IMR-90 (cell line): ENCODE measurements around the gene RAB4B. TPM values are rescaled to one million over a fixed set of nuclear protein-coding genes. Genes with fewer than 3 reads are reported as not detected.

Experiments used
- ATAC-seq: fragments of 200-7000 bp; cut with Tn5 transposase; 2 replicates; pipeline ENCODE4 v1.9.1; 2020; ENCODE audit warnings: low read depth, mild to moderate bottlenecking, moderate library complexity
- BruUV-seq: library from RNA; stranded (reverse); fragments of 400-500 nt; replicated peaks from 2 replicates; lab custom pipeline; 2021; lab: Mats Ljungman, UMichigan
- CTCF ChIA-PET: fragments of 300-600 bp; formaldehyde crosslinking; extraction: SDS; loops from one replicate; lab custom pipeline; 2021; ENCODE audit warnings: antibody characterized with exemption; lab: Yijun Ruan, JAX
- POLR2A ChIA-PET: fragments of 300-600 bp; sonication (Branson Sonifier 250); formaldehyde crosslinking; loops from one replicate; lab custom pipeline; 2022; ENCODE audit warnings: antibody characterized with exemption; ENCODE audit not compliant: unreplicated experiment; lab: Charles Lee
- DNase-seq: peaks from one replicate; pipeline ENCODE4 v3.0.0; 2013
- H2AFZ ChIP-seq: replicated peaks from 2 replicates; pipeline ENCODE3; 2013; ENCODE audit warnings: low read length, mild to moderate bottlenecking; ENCODE audit not compliant: poor library complexity
- H2AK5ac ChIP-seq: 2 replicates; pipeline ENCODE4 v1.6.1; 2013; ENCODE audit warnings: low read depth, low read length, inconsistent platforms
- H2AK9ac ChIP-seq: replicated peaks from 2 replicates; pipeline ENCODE3; 2013; ENCODE audit warnings: mild to moderate bottlenecking, low read depth, low read length, moderate library complexity; ENCODE audit not compliant: poor library complexity
- H2BK120ac ChIP-seq: 2 replicates; pipeline ENCODE4 v1.6.1; 2013; ENCODE audit warnings: low read depth, low read length, inconsistent platforms
- H2BK15ac ChIP-seq: 3 replicates; pipeline ENCODE4 v1.6.1; 2013; ENCODE audit warnings: low read depth, low read length, inconsistent platforms
- H2BK20ac ChIP-seq: 2 replicates; pipeline ENCODE4 v1.6.1; 2013; ENCODE audit warnings: low read depth, mild to moderate bottlenecking, inconsistent platforms, low read length, moderate library complexity
- H2BK5ac ChIP-seq: 2 replicates; pipeline ENCODE4 v1.6.1; 2013; ENCODE audit warnings: mild to moderate bottlenecking, low read depth, low read length, inconsistent platforms; ENCODE audit not compliant: poor library complexity, severe bottlenecking
- H3K14ac ChIP-seq: replicated peaks from 2 replicates; pipeline ENCODE4 v1.6.1; 2013; ENCODE audit warnings: low read depth, low read length, inconsistent platforms
- H3K18ac ChIP-seq: 2 replicates; pipeline ENCODE4 v1.6.1; 2013; ENCODE audit warnings: low read depth, low read length, control low read depth
- H3K23ac ChIP-seq: 2 replicates; pipeline ENCODE4 v1.6.1; 2013; ENCODE audit warnings: low read depth, low read length, inconsistent platforms
- H3K27ac ChIP-seq: 2 replicates; pipeline ENCODE4 v1.5.1; 2013; ENCODE audit warnings: mild to moderate bottlenecking, control low read depth, low read length; ENCODE audit not compliant: insufficient read depth
- H3K27me3 ChIP-seq: 2 replicates; pipeline ENCODE4 v1.6.1; 2013; ENCODE audit warnings: low read length; ENCODE audit not compliant: control insufficient read depth, insufficient read depth
- H3K36me3 ChIP-seq: 2 replicates; pipeline ENCODE4 v1.6.1; 2013; ENCODE audit warnings: low read length, mixed read lengths; ENCODE audit not compliant: control insufficient read depth, insufficient read depth
- H3K4ac ChIP-seq: 2 replicates; pipeline ENCODE4 v1.6.1; 2013; ENCODE audit warnings: low read depth, low read length, inconsistent platforms
- H3K4me1 ChIP-seq: 2 replicates; pipeline ENCODE4 v1.6.1; 2013; ENCODE audit warnings: low read length, mixed read lengths; ENCODE audit not compliant: control insufficient read depth, insufficient read depth
- H3K4me2 ChIP-seq: 2 replicates; pipeline ENCODE4 v1.6.1; 2013; ENCODE audit warnings: low read depth, mild to moderate bottlenecking, control low read depth, low read length, moderate library complexity
- H3K4me3 ChIP-seq: 2 replicates; pipeline ENCODE4 v1.5.1; 2013; ENCODE audit warnings: low read depth, mild to moderate bottlenecking, control low read depth, low read length, moderate library complexity; ENCODE audit not compliant: insufficient read depth
- H3K56ac ChIP-seq: 2 replicates; pipeline ENCODE4 v1.6.1; 2013; ENCODE audit warnings: low read length, inconsistent platforms; ENCODE audit not compliant: insufficient read depth; ENCODE audit errors: extremely low read depth
- H3K79me1 ChIP-seq, 2 experiments: 2 replicates each; pipeline ENCODE4 v1.6.1; 2013; ENCODE audit warnings: low read length in 2 of 2, inconsistent platforms in 1 of 2, low read depth in 1 of 2
- H3K9ac ChIP-seq: 2 replicates; pipeline ENCODE4 v1.6.1; 2013; ENCODE audit warnings: low read depth, low read length, control low read depth
- H3K9me1 ChIP-seq: 2 replicates; pipeline ENCODE4 v1.6.1; 2013; ENCODE audit warnings: low read length, inconsistent platforms; ENCODE audit not compliant: insufficient read depth
- H3K9me3 ChIP-seq: 2 replicates; pipeline ENCODE4 v1.6.1; 2013; ENCODE audit warnings: low read length; ENCODE audit not compliant: control insufficient read depth, insufficient read depth
- H4K20me1 ChIP-seq: 2 replicates; pipeline ENCODE4 v1.6.1; 2013; ENCODE audit warnings: low read length, inconsistent platforms; ENCODE audit not compliant: insufficient read depth
- H4K5ac ChIP-seq: 2 replicates; pipeline ENCODE4 v1.6.1; 2013; ENCODE audit warnings: mild to moderate bottlenecking, low read depth, low read length, control low read depth
- H4K8ac ChIP-seq, 2 experiments: 2 replicates each; pipeline ENCODE4 v1.6.1; 2013; ENCODE audit warnings: low read depth in 2 of 2, low read length in 2 of 2, control low read depth in 1 of 2, inconsistent platforms in 1 of 2
- H4K91ac ChIP-seq: 2 replicates; pipeline ENCODE4 v1.6.1; 2013; ENCODE audit warnings: low read depth, low read length, inconsistent platforms; ENCODE audit not compliant: insufficient read depth
- BHLHE40 ChIP-seq: fragments of 150-350 bp; IDR thresholded peaks from 2 replicates; pipeline ENCODE4 v1.6.1; 2016; ENCODE audit warnings: mild to moderate bottlenecking, low read depth, low read length
- CEBPB ChIP-seq: IDR thresholded peaks from 2 replicates; pipeline ENCODE4 v1.6.1; 2012; ENCODE audit warnings: low read depth, low read length, improper control_type of control experiment
- CHD1 ChIP-seq: IDR thresholded peaks from 2 replicates; pipeline ENCODE4 v1.6.1; 2012; ENCODE audit warnings: low read depth, low read length, improper control_type of control experiment
- CTCF ChIP-seq: conservative IDR thresholded peaks from 2 replicates; pipeline ENCODE4 v1.5.1; 2012; ENCODE audit warnings: mild to moderate bottlenecking, low read depth, low read length, improper control_type of control experiment
- ELK1 ChIP-seq: fragments of 150-350 bp; IDR thresholded peaks from 2 replicates; pipeline ENCODE4 v1.6.1; 2016; ENCODE audit warnings: low read depth, mild to moderate bottlenecking, low read length, moderate library complexity, borderline replicate concordance
- FOS ChIP-seq: fragments of 150-350 bp; IDR thresholded peaks from 2 replicates; pipeline ENCODE4 v1.6.1; 2016; ENCODE audit warnings: low read depth, low read length
- MAFK ChIP-seq: IDR thresholded peaks from 2 replicates; pipeline ENCODE4 v1.6.1; 2012; ENCODE audit warnings: low read depth, low read length, improper control_type of control experiment
- MAZ ChIP-seq: IDR thresholded peaks from 2 replicates; pipeline ENCODE4 v1.6.1; 2012; ENCODE audit warnings: low read depth, mild to moderate bottlenecking, low read length, improper control_type of control experiment, moderate library complexity, borderline replicate concordance
- MXI1 ChIP-seq: IDR thresholded peaks from 2 replicates; pipeline ENCODE4 v1.6.1; 2012; ENCODE audit warnings: low read depth, mild to moderate bottlenecking, low read length, moderate library complexity, borderline replicate concordance
- NFE2L2 ChIP-seq: fragments of 150-350 bp; IDR thresholded peaks from 2 replicates; pipeline ENCODE4 v1.6.1; 2016; ENCODE audit warnings: low read depth, mild to moderate bottlenecking, low read length
- POLR2A ChIP-seq: IDR thresholded peaks from 2 replicates; pipeline ENCODE4 v1.6.1; 2012; ENCODE audit warnings: mild to moderate bottlenecking, low read depth, low read length
- RAD21 ChIP-seq: IDR thresholded peaks from 2 replicates; pipeline ENCODE4 v1.6.1; 2012; ENCODE audit warnings: low read length, improper control_type of control experiment
- RCOR1 ChIP-seq: IDR thresholded peaks from 2 replicates; pipeline ENCODE4 v1.6.1; 2012; ENCODE audit warnings: mild to moderate bottlenecking, low read length, improper control_type of control experiment; ENCODE audit not compliant: insufficient replicate concordance
- RFX5 ChIP-seq: IDR thresholded peaks from 2 replicates; pipeline ENCODE4 v1.8.0; 2012; ENCODE audit warnings: low read depth, mild to moderate bottlenecking, low read length, moderate library complexity
- SMC3 ChIP-seq: fragments of 150-350 bp; IDR thresholded peaks from 2 replicates; pipeline ENCODE4 v1.6.1; 2016; ENCODE audit warnings: low read depth, mild to moderate bottlenecking, antibody characterized with exemption, low read length, moderate library complexity
- USF2 ChIP-seq: fragments of 150-350 bp; IDR thresholded peaks from 2 replicates; pipeline ENCODE4 v1.6.1; 2017; ENCODE audit warnings: mild to moderate bottlenecking, antibody characterized with exemption, low read length, low read depth
- WGBS, 2 experiments: methylation state at CpG; one replicate each; pipeline versions ENCODE4 v1.1.5 to v1.1.7; 2013; ENCODE audit warnings: missing lambda C conversion rate in 2 of 2; ENCODE audit not compliant: insufficient read length in 1 of 2; ENCODE audit errors: extremely low coverage in 2 of 2; 5-methylcytosine and 5-hydroxymethylcytosine counted together
- dilution Hi-C: fragments of 300-500 bp; cut with HindIII; formaldehyde crosslinking; loops from one replicate; pipeline ENCODE4 v1.14.3; 2018; ENCODE audit warnings: low sequenced_read_pairs; ENCODE audit not compliant: unreplicated experiment
- in situ Hi-C: fragments of 300-500 bp; cut with MboI; formaldehyde crosslinking; loops from 3 replicates; pipeline ENCODE4 v1.14.3; 2019; ENCODE audit warnings: low sequenced_read_pairs, inconsistent platforms, mixed read lengths
- intact Hi-C: fragments of 100-400 bp; cut with micrococcal nuclease; formaldehyde crosslinking; loops from 2 replicates; pipeline ENCODE4 v1.10.0; 2022
- polyA plus RNA-seq, 3 experiments: library from polyadenylated mRNA; depleted of rRNA; stranded (reverse); fragments of >200 nt; gene quantifications; 2 replicates each; pipeline ENCODE4 v1.2.3, GENCODE V29; 2012; ENCODE audit warnings: low replicate concordance in 1 of 3
- total RNA-seq: library from RNA; depleted of rRNA; stranded (reverse); fragments of >200 nt; gene quantifications from 2 replicates; pipeline ENCODE4 v1.2.3, GENCODE V29; 2012

RAB4B gene
- total and polyA plus RNA-seq, 2 of the 4 experiments (the other 2 are of a cell fraction), result 7.9 to 21.4 TPM

GRCh38 chr19:40810160-40810559 is 32.1 kb downstream of the RAB4B start:
- WGBS, 2 experiments, result no CpG with 5 or more reads among the region's 14 CpGs
- CTCF ChIA-PET, result no interaction called here
- BruUV-seq, result no TSS peak

More at GRCh38 chr19:40810160-40810559, 32.1 kb downstream of the RAB4B start:
- H3K18ac ChIP-seq, result no peak overlapping the region
- H3K56ac ChIP-seq, result no peak overlapping the region
- peak overlapping the region; percentile 42; the same call in 1 of the 2 replicates for H3K23ac ChIP-seq
- H3K4ac ChIP-seq, result peak overlapping the region; percentile 22; the same call in 1 of the 2 replicates
- H4K5ac ChIP-seq, result no peak overlapping the region
- H3K9me3 ChIP-seq, result no peaks in the 10 kb centered on the region
- H3K36me3 ChIP-seq, result peaks cover 35% of the 10 kb centered on the region
- DNase-seq, result no peak
- peaks cover 12% of the 10 kb centered on the region for H3K4me1 ChIP-seq
- peak overlapping the region; percentile 7; the same call in 1 of the 2 replicates for H3K27ac ChIP-seq
- no peak overlapping the region for H2BK20ac ChIP-seq
- H2BK5ac ChIP-seq, result no peak overlapping the region
- TF ChIP-seq BHLHE40 (no peak), MAZ (no peak), CEBPB (no peak), CHD1 (no peak), ELK1 (no peak), SMC3 (no peak), RAD21 (no peak), CTCF (no peak), RCOR1 (no peak), USF2 (no peak), FOS (no peak), NFE2L2 (no peak), MAFK (no peak), RFX5 (no peak), MXI1 (no peak), POLR2A (no peak; the same call in 1 of the 2 replicates)
- no peak overlapping the region for H3K9ac ChIP-seq
- 0 out of 2 replicates have a peak overlapping the region, but pooled peaks have one; percentile 4 for H2AK5ac ChIP-seq
- no peaks in the 10 kb centered on the region for H3K27me3 ChIP-seq
- no peak overlapping the region for H3K14ac ChIP-seq
- intact Hi-C loops, result no loop called here
- in situ Hi-C loops, result no loop called here
- H2AK9ac ChIP-seq, result no peak overlapping the region
- no peak for ATAC-seq
- no peak overlapping the region for H4K91ac ChIP-seq
- H2AFZ ChIP-seq, result no peak overlapping the region
- H4K8ac ChIP-seq, result no peak overlapping the region; a peak in 1 of 4 replicates
- peaks cover 46% of the 10 kb centered on the region for H4K20me1 ChIP-seq
- no peak overlapping the region for H3K4me3 ChIP-seq
- no peak overlapping the region for H2BK120ac ChIP-seq
- POLR2A ChIA-PET, result no interaction called here
- dilution Hi-C loops, result no loop called here
- H3K4me2 ChIP-seq, result peak overlapping the region; percentile 10; the same call in 1 of the 2 replicates
- H2BK15ac ChIP-seq, result no peak overlapping the region
- H3K79me1 ChIP-seq, result peaks cover 24 to 56% of the 10 kb centered on the region in 2 experiments
- peaks cover 7% of the 10 kb centered on the region for H3K9me1 ChIP-seq
